ENCODE results near the gene FAM89A. TPM values are rescaled to one million over a fixed set of nuclear protein-coding genes. Genes with fewer than 3 reads are reported as not detected.
A peak's percentile ranks its signal among the peaks of the same experiment; 100 is the strongest.
"Not testable (repeated sequence)": the region's sequence is repeated elsewhere in the genome, so short reads cannot be mapped to it uniquely, and the experiment has no call there.

Gene FAM89A
- total RNA-seq, 1 donor from 2014 or later: 56.7 TPM

- no peak for DNase-seq (ENCODE audit: low read depth in 2 of 2)
These were observed 4.3 kb downstream of the FAM89A start for GRCh38 chr1:231035799-231036198.

DNA sequence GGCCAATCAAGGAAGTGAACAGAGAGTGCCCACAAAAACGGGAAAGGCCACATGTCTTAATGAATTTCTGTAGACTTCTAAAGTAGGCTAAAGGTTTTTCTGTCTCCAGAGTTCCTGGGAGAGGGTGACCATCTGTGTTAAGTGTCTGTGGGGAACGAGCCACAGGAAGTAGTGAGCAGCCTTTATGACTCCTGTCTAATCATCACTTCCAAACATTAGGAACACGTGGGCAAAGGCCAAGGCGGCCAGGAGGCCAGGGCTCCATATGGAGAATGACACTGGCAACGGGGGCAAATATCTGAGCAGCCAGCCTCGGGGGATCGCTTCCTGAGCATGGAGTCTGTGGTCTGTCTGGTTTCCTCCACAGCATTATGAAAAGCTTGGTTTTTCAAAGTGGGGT lies 7.1 kb downstream of the FAM89A start:
- peak; percentile 28 to 44 for DNase-seq (ENCODE audit: low read depth in 2 of 2)

- no peak for DNase-seq (ENCODE audit: low read depth in 2 of 2)
These were observed 10.2 kb downstream of the FAM89A start for GRCh38 chr1:231029841-231030240.

GRCh38 chr1:231029247-231029646 lies 10.8 kb downstream of the FAM89A start:
- not testable (repeated sequence) for DNase-seq (ENCODE audit: low read depth in 2 of 2)

- peak; percentile 81 to 87 for DNase-seq (ENCODE audit: low read depth in 2 of 2)
These were observed 11.4 kb downstream of the FAM89A start for GRCh38 chr1:231028682-231029081.

DNA sequence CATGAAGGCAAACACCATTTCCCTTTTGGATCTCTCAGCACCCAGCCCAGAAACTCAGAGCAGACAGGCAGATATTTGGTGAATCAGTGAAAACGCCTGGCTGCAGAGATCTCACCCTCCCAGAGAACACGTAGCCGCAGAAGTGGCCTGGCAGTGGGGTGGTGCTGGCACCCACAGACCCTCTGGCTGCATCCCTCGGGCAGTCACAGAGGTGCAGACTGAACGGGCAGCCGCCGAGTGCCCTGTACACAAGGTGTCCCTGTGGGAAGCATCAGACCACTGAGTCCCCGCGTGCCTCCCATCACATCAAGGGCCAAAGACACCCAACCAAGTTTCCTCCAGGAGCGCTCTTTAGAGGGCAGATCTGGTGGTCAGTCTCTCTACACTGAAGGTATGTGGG lies 12.1 kb downstream of the FAM89A start:
- no peak for DNase-seq (ENCODE audit: low read depth in 2 of 2)

GRCh38 chr1:231027136-231027925 lies 12.7 kb downstream of the FAM89A start:
- DNase-seq (ENCODE audit: low read depth in 2 of 2): no peak

GRCh38 chr1:231026576-231026975 lies 13.5 kb downstream of the FAM89A start:
- no peak for DNase-seq (ENCODE audit: low read depth in 2 of 2)

DNA sequence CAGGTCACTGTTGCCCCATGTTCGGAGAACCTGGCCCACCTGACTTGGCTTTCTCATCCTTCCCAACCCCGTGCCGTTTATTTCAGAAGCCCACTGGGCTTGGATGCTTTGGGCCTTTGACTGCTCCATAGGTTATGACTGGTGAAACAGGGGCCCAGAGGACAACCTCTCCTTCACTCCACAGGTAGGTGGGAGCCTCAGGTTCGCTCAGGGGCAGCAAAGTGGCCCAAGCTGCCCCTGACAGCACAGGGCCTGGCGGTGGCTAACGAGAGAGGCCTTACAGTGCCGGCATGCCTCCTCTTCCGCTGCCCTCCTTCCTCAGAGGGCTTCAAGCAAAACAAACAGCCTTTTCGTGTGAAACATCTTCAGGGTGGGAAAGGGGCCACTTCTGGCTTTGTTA lies 16.9 kb downstream of the FAM89A start:
- no peak for DNase-seq (ENCODE audit: low read depth in 2 of 2)

GRCh38 chr1:231022543-231022942 lies 17.5 kb downstream of the FAM89A start:
- DNase-seq (ENCODE audit: low read depth in 2 of 2): not testable (repeated sequence)

- DNase-seq (ENCODE audit: low read depth in 2 of 2): peak in 1 of 2 donors; percentile 57
These were observed 18.5 kb downstream of the FAM89A start for GRCh38 chr1:231021540-231022031.

GRCh38 chr1:231020816-231021215 lies 19.2 kb downstream of the FAM89A start:
- peak in 1 of 2 donors; percentile 47 for DNase-seq (ENCODE audit: low read depth in 2 of 2)

DNA sequence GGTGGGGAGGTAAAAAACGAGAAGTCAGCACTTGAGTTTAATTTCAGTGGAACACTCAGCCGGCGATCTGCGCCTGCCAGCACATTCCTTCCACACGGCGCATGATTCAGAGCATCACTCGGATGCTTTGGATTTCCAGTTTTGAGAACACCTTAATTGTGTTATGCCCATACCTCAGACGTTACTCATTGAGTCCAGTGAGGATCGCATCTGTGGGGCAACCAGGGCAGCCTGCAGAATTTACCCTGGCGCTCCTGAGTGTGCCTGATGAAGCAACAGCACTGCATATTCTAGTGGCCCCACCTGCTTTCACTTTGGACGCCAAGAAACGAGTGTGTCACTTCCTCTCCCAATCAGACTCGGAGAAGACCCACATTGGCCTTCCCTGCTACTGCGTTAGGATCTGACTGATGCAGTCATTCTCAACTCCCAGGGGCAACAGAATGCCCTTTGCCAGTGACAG lies 19.9 kb downstream of the FAM89A start:
- DNase-seq (ENCODE audit: low read depth in 2 of 2): peak; percentile 42 to 78

GRCh38 chr1:231019711-231020110 lies 20.3 kb downstream of the FAM89A start:
- no peak for DNase-seq (ENCODE audit: low read depth in 2 of 2)

DNA sequence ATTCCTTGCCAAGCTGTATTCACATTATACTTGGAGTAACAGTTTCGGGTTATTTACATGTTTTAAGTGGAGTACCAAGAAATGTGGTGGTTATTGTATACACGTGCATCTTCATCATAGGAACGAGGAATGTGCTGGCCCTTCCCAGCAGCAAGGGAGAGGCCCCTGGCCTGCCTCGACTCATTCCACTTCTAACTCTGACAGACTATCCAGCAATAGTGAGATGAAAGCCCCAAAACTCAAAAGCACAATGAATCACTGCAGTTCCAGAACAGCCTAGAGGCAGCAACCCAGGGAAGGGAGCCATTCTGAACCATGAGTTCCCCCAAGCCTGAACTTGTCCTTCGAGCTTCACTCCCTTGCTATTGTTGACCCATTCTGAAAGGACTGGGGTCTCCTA lies 23.1 kb downstream of the FAM89A start:
- no peak for DNase-seq (ENCODE audit: low read depth in 2 of 2)

- no peak for DNase-seq (ENCODE audit: low read depth in 2 of 2)
These were observed 23.8 kb downstream of the FAM89A start for GRCh38 chr1:231016234-231016633.

DNA sequence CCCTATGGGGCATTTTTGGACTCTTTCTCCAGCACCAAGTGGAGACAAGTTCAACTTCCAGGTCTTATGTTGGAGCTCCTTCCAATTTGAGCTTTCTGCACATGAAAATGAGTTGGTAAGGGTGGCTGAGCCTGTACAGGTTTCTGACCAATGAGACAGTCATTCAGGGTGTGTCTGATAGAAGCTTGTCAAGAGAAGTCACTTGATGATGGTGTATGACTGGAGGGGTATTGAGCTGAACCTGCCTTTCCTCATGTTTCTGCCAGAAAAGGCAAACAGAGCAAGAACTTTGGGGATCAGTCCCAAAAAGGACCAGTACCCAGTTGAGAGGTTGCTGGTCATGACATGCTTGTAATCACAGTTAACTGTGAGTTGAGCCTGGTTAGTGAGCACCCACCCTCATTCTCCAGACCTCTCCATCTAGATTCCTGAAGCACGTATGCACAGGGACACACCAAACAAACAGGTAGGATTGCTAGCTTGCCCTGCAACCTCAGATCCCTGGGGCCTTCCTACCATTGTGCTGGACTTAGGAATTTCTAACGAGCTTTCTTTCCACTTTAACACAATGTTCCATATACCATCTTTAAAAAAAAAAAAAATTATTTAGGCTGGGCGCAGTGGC lies 26.6 kb downstream of the FAM89A start:
- DNase-seq (ENCODE audit: low read depth in 2 of 2): no peak

DNA sequence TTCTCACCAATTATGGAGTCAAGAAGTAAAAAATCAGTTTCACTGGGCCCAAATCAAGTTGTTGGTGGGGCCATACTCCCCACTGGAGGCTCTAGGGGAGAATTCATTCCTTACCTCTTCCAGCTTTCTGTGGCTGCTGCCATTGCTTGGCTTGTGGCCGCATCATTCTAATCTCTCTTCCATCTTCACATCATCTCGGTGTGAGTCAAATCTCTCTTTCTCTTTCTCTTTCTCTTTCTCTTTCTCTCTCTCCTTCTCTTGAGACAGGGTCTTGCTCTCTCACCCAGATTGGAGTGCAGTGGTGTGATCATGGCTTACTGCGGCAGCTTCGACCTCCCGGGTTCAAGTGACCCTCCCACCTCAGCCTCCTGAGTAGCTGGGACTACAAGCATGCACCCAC lies 28.1 kb downstream of the FAM89A start:
- DNase-seq (ENCODE audit: low read depth in 2 of 2): no peak

DNA sequence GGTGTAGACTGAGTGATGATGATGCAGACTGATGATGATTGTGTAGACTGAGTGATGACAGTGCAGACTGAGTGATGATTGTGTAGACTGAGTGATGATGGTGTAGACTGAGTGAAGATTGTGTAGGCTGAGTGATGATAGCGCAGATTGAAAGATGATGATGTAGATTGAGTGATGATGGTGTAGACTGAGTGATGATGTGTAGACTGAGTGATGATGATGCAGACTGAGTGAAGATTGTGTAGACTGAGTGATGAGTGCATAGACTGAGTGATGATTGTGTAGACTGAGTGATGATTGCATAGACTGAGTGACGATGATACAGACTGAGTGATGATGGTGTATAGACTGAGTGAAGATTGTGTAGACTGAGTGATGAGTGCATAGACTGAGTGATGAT lies 28.7 kb downstream of the FAM89A start:
- no peak for DNase-seq (ENCODE audit: low read depth in 2 of 2)

- DNase-seq (ENCODE audit: low read depth in 2 of 2): not testable (repeated sequence)
These were observed 32.5 kb downstream of the FAM89A start for GRCh38 chr1:231007535-231007934.

GRCh38 chr1:231001892-231002291 lies 38.2 kb downstream of the FAM89A start:
- no peak for DNase-seq (ENCODE audit: low read depth in 2 of 2)

DNA sequence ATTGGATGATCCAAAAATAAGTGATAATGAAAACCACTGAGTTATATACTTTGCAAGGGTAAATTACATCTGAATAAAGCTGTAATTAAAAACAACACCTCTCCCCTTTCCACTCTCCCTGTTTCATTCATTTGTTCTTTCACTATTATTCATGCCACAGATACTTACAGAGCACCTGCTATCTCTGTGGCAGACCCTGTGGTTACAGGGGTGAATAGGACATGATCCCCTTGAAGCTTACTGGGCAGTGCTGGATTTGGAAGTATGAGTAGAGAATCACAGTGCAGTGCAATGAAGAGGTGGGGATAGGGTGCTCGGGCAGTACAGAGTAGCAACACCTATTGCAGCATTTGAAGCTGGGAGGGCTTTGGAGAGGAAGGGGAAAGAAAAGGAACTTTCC lies 39.4 kb downstream of the FAM89A start:
- no peak for DNase-seq (ENCODE audit: low read depth in 2 of 2)

- no peak for DNase-seq (ENCODE audit: low read depth in 2 of 2)
These were observed 39.9 kb downstream of the FAM89A start for GRCh38 chr1:231000201-231000600.

Measured in lung microvascular endothelial cell (primary cell).